Measurements from ENCODE around the gene ANKRD13B. TPM values are rescaled to one million over a fixed set of nuclear protein-coding genes. Genes with fewer than 3 reads are reported as not detected.

The ANKRD13B gene
- total and polyA plus RNA-seq, 2 donors (not counting 1 experiment from before 2014, with no cell fraction given), result 1.6 to 2.8 TPM

DNA sequence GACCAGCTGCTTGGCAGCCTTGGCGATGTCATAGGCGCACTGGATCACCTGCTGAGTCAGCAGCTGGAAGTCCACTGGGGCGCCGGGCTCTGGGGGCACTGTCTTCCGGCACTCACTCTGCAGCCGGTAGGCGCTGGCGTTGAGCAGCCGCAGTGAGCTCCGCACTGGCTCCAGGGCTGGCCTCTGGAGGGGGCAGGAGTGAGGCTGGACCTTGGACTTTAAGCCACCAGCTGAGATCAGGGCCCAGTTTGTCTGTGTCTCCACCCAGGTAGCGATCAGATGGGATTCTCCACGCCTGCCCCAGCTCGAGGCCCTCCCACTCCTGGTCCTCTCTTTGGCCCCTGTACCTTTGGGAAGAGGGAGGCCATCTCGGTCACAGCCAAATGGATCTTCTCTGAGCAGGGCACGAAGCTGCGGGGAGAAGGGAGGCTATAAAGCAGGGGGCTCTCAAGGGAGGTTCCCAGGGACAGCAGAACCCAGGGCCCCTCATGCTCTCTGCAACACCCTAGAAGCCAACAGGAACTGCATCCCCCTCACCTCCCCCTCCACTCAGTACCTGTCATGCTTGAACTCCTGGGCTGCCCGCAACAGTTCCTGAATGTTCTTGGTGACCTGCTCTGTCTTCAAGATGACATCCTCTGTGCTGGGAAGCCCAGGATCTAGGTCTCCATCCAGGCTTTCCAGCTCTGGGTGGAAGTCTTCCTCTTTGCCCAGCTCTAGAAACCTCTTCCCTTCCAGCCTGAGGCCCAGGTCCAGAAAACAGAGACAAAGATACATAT is 18.0 kb upstream of the ANKRD13B start:
- Histone ChIP-seq H3K27me3 (replicated peaks in 1 of 4; ENCODE audit: control extremely low read depth in 1 of 4, control insufficient read depth in 3 of 4, insufficient read depth in 4 of 4, low read length in 3 of 4) (no peaks in the 10 kb centered on the region), H3K4me1 (ENCODE audit: control insufficient read depth in 2 of 2, insufficient read depth in 2 of 2, low read length in 2 of 2) (peaks cover 9 to 20% of the 10 kb centered on the region in 2 donors), H3K79me2 (ENCODE audit: control insufficient read depth, insufficient read depth, low read length) (peaks cover 21% of the 10 kb centered on the region), H3K27ac (ENCODE audit: low read length in 2 of 2) (no peak overlapping the region), H3K9me3 (ENCODE audit: control extremely low read depth in 1 of 3, control insufficient read depth in 2 of 3, insufficient read depth in 1 of 3, low read length in 2 of 3) (no peaks in the 10 kb centered on the region), H4K20me1 (ENCODE audit: control insufficient read depth, insufficient read depth, low read length, poor library complexity, severe bottlenecking) (peaks cover 44% of the 10 kb centered on the region), H2AFZ (ENCODE audit: insufficient read depth, low read depth, low read length, poor library complexity, severe bottlenecking) (no peak overlapping the region), H3K9ac (ENCODE audit: low read length) (no peak overlapping the region), H3K36me3 (replicated peaks in 1 of 2; ENCODE audit: control extremely low read depth in 1 of 2, control insufficient read depth in 1 of 2, extremely low read depth in 1 of 2, insufficient read depth in 2 of 2, low read length in 1 of 2) (peaks cover 0 to 59% of the 10 kb centered on the region in 2 experiments), H3K4me2 (replicated peaks; ENCODE audit: low read depth, low read length, poor library complexity, severe bottlenecking) (peak overlapping the region; percentile 37), H3K4me3 (ENCODE audit: control extremely low read depth in 1 of 5, extremely low read depth in 1 of 5, insufficient read depth in 1 of 5, low read depth in 2 of 5, low read length in 4 of 5) (no peak overlapping the region)
- ChIA-PET CTCF (interaction anchor here (0.6 to 24.3 kb wide), 5 partner anchors 15 to 235 kb away, joined by 3 to 336 read pairs (median 39); partner anchors contain the start of gene ANKRD13B), POLR2A (no interaction called here)
- ATAC-seq (ENCODE audit: low read depth) (no peak), DNase-seq (peak; percentile 50)
- H3K9me3 Mint-ChIP-seq (ENCODE audit: insufficient read depth), result no peaks in the 10 kb centered on the region
- intact Hi-C loops (cut with micrococcal nuclease), result no loop called here
- no peak overlapping the region for H3K4me3 Mint-ChIP-seq
- WGBS (ENCODE audit: insufficient coverage), result 89% methylated on average over 14 of the region's 17 CpGs
- H3K27ac Mint-ChIP-seq, result peak overlapping the region; percentile 41
- no peaks in the 10 kb centered on the region for H3K27me3 Mint-ChIP-seq
- H3K4me1 Mint-ChIP-seq, result peaks cover 18% of the 10 kb centered on the region
- TF ChIP-seq, protein P1, sequence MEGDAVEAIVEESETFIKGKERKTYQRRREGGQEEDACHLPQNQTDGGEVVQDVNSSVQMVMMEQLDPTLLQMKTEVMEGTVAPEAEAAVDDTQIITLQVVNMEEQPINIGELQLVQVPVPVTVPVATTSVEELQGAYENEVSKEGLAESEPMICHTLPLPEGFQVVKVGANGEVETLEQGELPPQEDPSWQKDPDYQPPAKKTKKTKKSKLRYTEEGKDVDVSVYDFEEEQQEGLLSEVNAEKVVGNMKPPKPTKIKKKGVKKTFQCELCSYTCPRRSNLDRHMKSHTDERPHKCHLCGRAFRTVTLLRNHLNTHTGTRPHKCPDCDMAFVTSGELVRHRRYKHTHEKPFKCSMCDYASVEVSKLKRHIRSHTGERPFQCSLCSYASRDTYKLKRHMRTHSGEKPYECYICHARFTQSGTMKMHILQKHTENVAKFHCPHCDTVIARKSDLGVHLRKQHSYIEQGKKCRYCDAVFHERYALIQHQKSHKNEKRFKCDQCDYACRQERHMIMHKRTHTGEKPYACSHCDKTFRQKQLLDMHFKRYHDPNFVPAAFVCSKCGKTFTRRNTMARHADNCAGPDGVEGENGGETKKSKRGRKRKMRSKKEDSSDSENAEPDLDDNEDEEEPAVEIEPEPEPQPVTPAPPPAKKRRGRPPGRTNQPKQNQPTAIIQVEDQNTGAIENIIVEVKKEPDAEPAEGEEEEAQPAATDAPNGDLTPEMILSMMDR (IDR thresholded peaks at IDR 0.05), result no peak
- TF ChIP-seq EZH2 (IDR thresholded peaks at IDR 0.05; ENCODE audit: borderline replicate concordance, insufficient read depth, low read depth, low read length, poor library complexity, severe bottlenecking), result no peak
